Endodermal cell (in vitro differentiated cells): ENCODE data around the gene DOK1. TPM values are rescaled to one million over a fixed set of nuclear protein-coding genes. Genes with fewer than 3 reads are reported as not detected.

Source experiments
- DNase-seq: peaks from one replicate; pipeline ENCODE4 v3.0.0-alpha.2; 2017
- H3K27ac ChIP-seq: 2 replicates; pipeline ENCODE4 v1.5.1; 2013; ENCODE audit warnings: mild to moderate bottlenecking, low read depth, low read length, moderate library complexity
- H3K27me3 ChIP-seq: 2 replicates; pipeline ENCODE4 v1.6.1; 2013; ENCODE audit warnings: mild to moderate bottlenecking, low read length, moderate library complexity; ENCODE audit not compliant: insufficient read depth, control insufficient read depth, poor library complexity, severe bottlenecking
- H3K36me3 ChIP-seq: 2 replicates; pipeline ENCODE4 v1.7.0; 2013; ENCODE audit warnings: mild to moderate bottlenecking, low read length, moderate library complexity; ENCODE audit not compliant: control insufficient read depth, insufficient read depth
- H3K4me1 ChIP-seq: one replicate; pipeline ENCODE4 v1.7.0; 2013; ENCODE audit warnings: low read length; ENCODE audit not compliant: control insufficient read depth, insufficient read depth
- H3K4me3 ChIP-seq: 2 replicates; pipeline ENCODE4 v1.5.1; 2013; ENCODE audit warnings: mild to moderate bottlenecking, low read length, moderate library complexity
- H3K9ac ChIP-seq: 2 replicates; pipeline ENCODE4 v1.6.1; 2013; ENCODE audit warnings: mild to moderate bottlenecking, low read length, moderate library complexity; ENCODE audit not compliant: poor library complexity, severe bottlenecking; ENCODE audit errors: extremely low read depth
- H3K9me3 ChIP-seq: 2 replicates; pipeline ENCODE4 v1.6.1; 2013; ENCODE audit warnings: mild to moderate bottlenecking, low read length, moderate library complexity; ENCODE audit not compliant: control insufficient read depth
- H3K27ac Mint-ChIP-seq: 2 replicates; pipeline ENCODE4 v1.8.0; 2020; ENCODE audit warnings: mixed read lengths
- H3K27me3 Mint-ChIP-seq: 2 replicates; pipeline ENCODE4 v1.8.0; 2021; ENCODE audit warnings: mild to moderate bottlenecking, mixed read lengths; ENCODE audit not compliant: insufficient read depth
- H3K36me3 Mint-ChIP-seq: 2 replicates; pipeline ENCODE4 v1.8.0; 2020; ENCODE audit warnings: low read depth, mixed read lengths
- H3K4me1 Mint-ChIP-seq: 2 replicates; pipeline ENCODE4 v1.8.0; 2020; ENCODE audit warnings: mixed read lengths
- H3K4me3 Mint-ChIP-seq: 2 replicates; pipeline ENCODE4 v1.8.0; 2020; ENCODE audit warnings: mild to moderate bottlenecking, moderate library complexity, mixed read lengths
- H3K9me3 Mint-ChIP-seq: 2 replicates; pipeline ENCODE4 v1.8.0; 2020; ENCODE audit warnings: mild to moderate bottlenecking, mixed read lengths
- WGBS, 2 experiments: methylation state at CpG; one replicate each; pipeline versions ENCODE4 v1.1.5 to v1.1.7; 2013; ENCODE audit warnings: missing lambda C conversion rate in 2 of 2, mixed read lengths in 1 of 2; ENCODE audit not compliant: insufficient coverage in 1 of 2, insufficient read length in 1 of 2; 5-methylcytosine and 5-hydroxymethylcytosine counted together
- total RNA-seq, 2 donors: library from RNA; stranded (reverse); fragmentation: NEBNext Ultra II Directional in 1 of 2; extraction: Animal tissue kit (Norgen Biotek cat#: 25700) in 1 of 2; gene quantifications; 2 replicates in 1 of 2; 3 replicates in 1 of 2; pipeline ENCODE4 v1.2.1, GENCODE V29; 2021
- TF ChIP-seq, protein P1 (sequence below): fragments of 200-600 bp; sonication (generic); conservative IDR thresholded peaks from 2 replicates; pipeline ENCODE4 v1.5.0; 2021; ENCODE audit warnings: antibody characterized with exemption, mild to moderate bottlenecking

The DOK1 gene
- total RNA-seq, 2 donors from 2014 or later: 12.9 to 15.1 TPM

DNA sequence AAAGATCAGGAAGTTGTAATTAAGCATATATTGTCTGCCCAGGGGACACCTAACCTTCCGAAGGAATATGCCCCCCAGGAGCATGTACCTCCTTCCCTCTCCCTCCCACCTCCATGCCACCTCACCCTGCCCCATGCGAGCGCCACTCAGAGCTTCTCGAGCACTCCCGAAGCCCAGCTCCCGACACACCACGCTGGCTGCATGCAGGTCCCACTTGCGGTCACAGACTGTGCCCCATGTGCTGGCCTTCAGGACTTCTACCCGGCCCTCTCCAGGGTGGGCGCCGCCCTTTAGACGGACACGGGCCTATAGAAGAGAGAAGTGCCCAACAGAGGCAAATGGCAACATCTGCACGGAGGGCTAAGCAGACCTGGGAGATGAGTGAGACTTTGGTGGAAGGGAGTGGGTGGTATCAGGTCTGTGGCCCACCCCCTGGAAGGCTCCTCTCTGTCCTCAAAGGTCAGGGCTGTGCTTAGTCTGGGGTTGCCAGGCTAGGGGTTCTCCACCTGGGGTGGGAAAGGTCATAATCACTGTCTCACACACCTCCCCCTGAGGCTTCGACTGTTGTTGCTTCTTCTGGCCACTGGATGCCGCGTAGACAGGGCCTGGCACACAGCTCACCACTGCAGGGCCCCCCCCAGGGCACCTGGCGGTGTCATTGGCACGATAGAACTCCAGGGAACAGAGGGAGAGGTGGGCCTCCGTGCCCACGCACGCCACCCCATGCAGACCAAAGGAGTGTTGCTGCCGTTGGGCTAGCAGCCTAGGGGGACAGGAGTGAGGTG lies 18.2 kb upstream of the DOK1 start:
- TF ChIP-seq, protein P1, sequence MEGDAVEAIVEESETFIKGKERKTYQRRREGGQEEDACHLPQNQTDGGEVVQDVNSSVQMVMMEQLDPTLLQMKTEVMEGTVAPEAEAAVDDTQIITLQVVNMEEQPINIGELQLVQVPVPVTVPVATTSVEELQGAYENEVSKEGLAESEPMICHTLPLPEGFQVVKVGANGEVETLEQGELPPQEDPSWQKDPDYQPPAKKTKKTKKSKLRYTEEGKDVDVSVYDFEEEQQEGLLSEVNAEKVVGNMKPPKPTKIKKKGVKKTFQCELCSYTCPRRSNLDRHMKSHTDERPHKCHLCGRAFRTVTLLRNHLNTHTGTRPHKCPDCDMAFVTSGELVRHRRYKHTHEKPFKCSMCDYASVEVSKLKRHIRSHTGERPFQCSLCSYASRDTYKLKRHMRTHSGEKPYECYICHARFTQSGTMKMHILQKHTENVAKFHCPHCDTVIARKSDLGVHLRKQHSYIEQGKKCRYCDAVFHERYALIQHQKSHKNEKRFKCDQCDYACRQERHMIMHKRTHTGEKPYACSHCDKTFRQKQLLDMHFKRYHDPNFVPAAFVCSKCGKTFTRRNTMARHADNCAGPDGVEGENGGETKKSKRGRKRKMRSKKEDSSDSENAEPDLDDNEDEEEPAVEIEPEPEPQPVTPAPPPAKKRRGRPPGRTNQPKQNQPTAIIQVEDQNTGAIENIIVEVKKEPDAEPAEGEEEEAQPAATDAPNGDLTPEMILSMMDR: no peak
- Mint-ChIP-seq H3K4me3 (no peak overlapping the region), H3K27ac (no peak overlapping the region), H3K9me3 (no peaks in the 10 kb centered on the region), H3K27me3 (peaks cover 2% of the 10 kb centered on the region), H3K36me3 (peaks cover 8% of the 10 kb centered on the region), H3K4me1 (peaks cover 9% of the 10 kb centered on the region)
- Histone ChIP-seq H3K36me3 (peaks cover 9% of the 10 kb centered on the region), H3K9ac (no peak overlapping the region), H3K27me3 (no peaks in the 10 kb centered on the region), H3K4me1 (no peaks in the 10 kb centered on the region), H3K27ac (no peak overlapping the region), H3K9me3 (no peaks in the 10 kb centered on the region), H3K4me3 (no peak overlapping the region)
- no peak for DNase-seq
- WGBS, 2 experiments: 92 to 97% methylated on average over 16 to 23 of the region's 23 CpGs

DNA sequence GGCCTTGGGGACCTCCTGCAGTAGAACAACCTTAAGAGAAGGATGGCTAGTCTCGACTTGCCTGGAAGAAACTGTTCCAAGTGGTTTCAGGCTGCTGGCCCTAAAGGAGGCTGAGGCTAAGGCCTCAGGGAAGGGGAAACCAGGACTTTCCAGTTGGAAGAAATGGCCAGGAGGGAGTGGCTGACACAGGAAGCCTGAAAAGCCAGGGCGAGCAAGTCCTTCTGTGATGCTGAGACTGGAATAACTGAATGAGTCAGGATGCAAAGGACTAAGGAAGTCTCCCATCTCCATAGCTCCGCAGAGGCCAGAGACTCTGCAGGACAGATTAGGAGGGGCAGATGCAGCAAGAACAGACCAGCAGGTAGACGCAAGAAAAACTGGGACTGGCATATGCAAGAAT lies 17.4 kb upstream of the DOK1 start:
- TF ChIP-seq, protein P1: no peak
- WGBS, 2 experiments: 77 to 82% methylated on average over 4 of the region's 4 CpGs

DNA sequence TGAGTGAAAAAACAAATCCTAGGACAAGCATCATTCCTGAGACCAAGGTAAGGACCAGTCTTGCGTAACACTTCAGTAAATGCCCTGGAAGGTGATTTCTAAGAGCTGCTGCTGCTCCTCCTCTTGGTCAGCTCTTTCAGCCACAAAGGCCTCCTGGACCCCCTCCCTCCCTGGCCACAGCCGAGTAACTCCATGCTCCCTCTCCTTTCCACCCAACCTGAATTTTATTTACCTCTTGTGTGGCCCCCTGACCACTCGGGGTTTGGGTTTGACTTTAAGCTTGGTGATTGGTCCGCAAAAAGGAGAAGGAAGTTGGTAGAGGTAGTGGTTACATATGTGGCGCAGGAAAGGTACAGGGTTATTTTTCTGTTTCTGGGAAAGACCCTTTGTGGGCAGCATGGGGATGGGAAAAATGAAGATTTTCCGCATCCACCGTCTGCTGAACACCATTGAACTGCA lies 15.6 kb upstream of the DOK1 start:
- Mint-ChIP-seq H3K36me3 (peaks cover under 1% of the 10 kb centered on the region), H3K27me3 (peaks cover 2% of the 10 kb centered on the region), H3K4me1 (peaks cover 9% of the 10 kb centered on the region), H3K9me3 (no peaks in the 10 kb centered on the region), H3K27ac (no peak overlapping the region), H3K4me3 (no peak overlapping the region)
- 93 to 94% methylated on average over 4 to 7 of the region's 7 CpGs for WGBS, 2 experiments
- no peaks in the 10 kb centered on the region for H3K9me3 ChIP-seq
- H3K4me3 ChIP-seq: no peak overlapping the region
- H3K27me3 ChIP-seq: no peaks in the 10 kb centered on the region
- H3K36me3 ChIP-seq: no peaks in the 10 kb centered on the region
- TF ChIP-seq, protein P1: no peak
- H3K4me1 ChIP-seq: no peaks in the 10 kb centered on the region
- H3K9ac ChIP-seq: no peak overlapping the region
- DNase-seq: no peak
- no peak overlapping the region for H3K27ac ChIP-seq

More for the DNA sequence above, 17.4 kb upstream of the DOK1 start:
- no peaks in the 10 kb centered on the region for H3K27me3 ChIP-seq
- Mint-ChIP-seq H3K4me1 (peaks cover 9% of the 10 kb centered on the region), H3K27me3 (peaks cover 2% of the 10 kb centered on the region), H3K36me3 (peaks cover 4% of the 10 kb centered on the region), H3K27ac (no peak overlapping the region), H3K4me3 (no peak overlapping the region), H3K9me3 (no peaks in the 10 kb centered on the region)
- H3K4me1 ChIP-seq: no peaks in the 10 kb centered on the region
- no peak for DNase-seq
- H3K9ac ChIP-seq: no peak overlapping the region
- H3K27ac ChIP-seq: no peak overlapping the region
- peaks cover 5% of the 10 kb centered on the region for H3K36me3 ChIP-seq
- H3K4me3 ChIP-seq: no peak overlapping the region
- no peaks in the 10 kb centered on the region for H3K9me3 ChIP-seq
